Activated CD8-positive, alpha-beta memory T cell treated with anti-CD3 and anti-CD28 coated beads for 36 hours (primary cell): ENCODE measurements around the gene JPH3. TPM values are rescaled to one million over a fixed set of nuclear protein-coding genes. Genes with fewer than 3 reads are reported as not detected.
"Not testable (repeated sequence)": the region's sequence is repeated elsewhere in the genome, so short reads cannot be mapped to it uniquely, and the experiment has no call there.

Experiments
- CTCF ChIA-PET: fragments of 350-600 bp; sonication (Branson Sonifier 250); formaldehyde crosslinking; loops from one replicate; lab custom pipeline; 2021; ENCODE audit warnings: antibody characterized with exemption; lab: Charles Lee
- POLR2A ChIA-PET: fragments of 350-600 bp; sonication (Branson Sonifier 250); formaldehyde crosslinking; loops from one replicate; lab custom pipeline; 2021; ENCODE audit warnings: antibody characterized with exemption; lab: Charles Lee
- total RNA-seq, 2 experiments: library from RNA; stranded (reverse); gene quantifications; one replicate each; pipeline ENCODE4 v1.2.3, GENCODE V29; 2021

The JPH3 gene
- total RNA-seq, 2 experiments from 2014 or later, result not detected

DNA sequence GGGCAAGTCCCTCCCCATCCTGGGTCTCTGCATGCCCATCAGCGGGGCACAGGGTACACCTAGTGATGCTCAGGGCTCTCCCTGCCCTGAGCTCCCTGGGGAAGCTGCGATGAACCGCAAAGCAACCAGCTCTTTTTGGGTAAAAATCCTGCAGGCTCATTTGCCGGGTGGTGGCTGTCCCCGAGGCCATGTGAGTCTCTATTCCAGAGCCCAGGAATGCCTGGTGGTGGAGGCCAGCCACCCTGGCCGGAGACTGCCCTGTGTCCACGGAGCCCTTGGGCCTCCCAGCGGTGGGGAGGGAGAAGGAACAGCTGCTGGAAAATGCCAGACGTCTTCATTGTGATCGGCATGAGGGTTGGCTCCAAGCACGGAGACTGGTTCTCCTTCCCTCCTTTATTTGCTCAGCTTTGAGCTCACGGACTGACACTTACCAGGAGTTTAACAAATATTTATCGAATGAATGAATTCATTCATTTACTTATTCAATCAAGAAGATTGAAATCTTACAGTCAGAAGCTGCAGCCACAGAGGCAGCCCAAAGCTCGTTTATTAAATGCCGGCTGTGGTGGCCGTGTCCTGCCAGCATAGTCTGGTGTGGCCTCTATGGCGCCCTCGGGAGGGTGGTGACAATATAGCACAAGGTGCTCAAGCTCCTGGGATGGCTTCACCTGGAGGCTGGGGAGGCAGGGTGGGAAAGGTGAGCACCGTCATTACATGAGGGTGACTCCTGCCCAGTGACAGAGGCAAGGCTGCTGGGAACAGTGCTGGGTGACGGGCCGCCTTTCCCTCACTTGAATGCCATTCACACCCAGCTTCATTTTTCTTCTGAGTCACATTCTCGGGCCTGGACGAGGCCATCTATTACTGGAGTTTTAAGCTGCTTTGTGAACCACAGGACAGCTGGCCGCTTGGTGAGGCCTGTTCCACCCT lies 31.1 kb upstream of the JPH3 start:
- POLR2A ChIA-PET, result no interaction called here
- CTCF ChIA-PET, result interaction anchor here (0.6 to 1.4 kb wide), 3 partner anchors 9 to 153 kb away, joined by 3 to 4 read pairs (median 4); no protein-coding TSS in a partner anchor

DNA sequence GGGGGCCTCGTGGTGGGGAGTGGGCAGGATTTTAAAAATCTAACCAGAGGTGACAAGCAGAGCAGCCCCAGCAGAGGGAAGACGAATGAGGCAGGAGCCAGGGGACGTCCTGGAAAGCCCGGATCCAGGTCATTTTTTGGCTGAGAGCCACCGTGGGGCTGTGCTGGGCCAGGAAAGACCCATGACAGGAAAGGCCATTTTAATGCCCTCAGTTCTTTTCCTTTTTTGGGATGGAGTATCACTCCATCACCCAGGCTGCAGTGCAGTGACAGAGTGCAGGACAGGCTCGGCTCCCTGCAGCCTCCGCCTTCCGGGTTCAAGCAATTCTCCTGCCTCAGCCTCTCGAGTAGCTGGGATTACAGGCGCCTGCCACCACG lies 30.5 kb upstream of the JPH3 start:
- ChIA-PET POLR2A (no interaction called here), CTCF (interaction anchor here (1.4 kb wide), 1 partner anchor 61 kb away, joined by 4 read pairs; no protein-coding TSS in a partner anchor)

- CTCF ChIA-PET, result no interaction called here
- POLR2A ChIA-PET, result no interaction called here
Measured at GRCh38 chr16:87572959-87573358, 29.3 kb upstream of the JPH3 start.

- POLR2A ChIA-PET, result no interaction called here
- CTCF ChIA-PET, result no interaction called here
Measured at GRCh38 chr16:87575027-87575804, 27.1 kb upstream of the JPH3 start.

DNA sequence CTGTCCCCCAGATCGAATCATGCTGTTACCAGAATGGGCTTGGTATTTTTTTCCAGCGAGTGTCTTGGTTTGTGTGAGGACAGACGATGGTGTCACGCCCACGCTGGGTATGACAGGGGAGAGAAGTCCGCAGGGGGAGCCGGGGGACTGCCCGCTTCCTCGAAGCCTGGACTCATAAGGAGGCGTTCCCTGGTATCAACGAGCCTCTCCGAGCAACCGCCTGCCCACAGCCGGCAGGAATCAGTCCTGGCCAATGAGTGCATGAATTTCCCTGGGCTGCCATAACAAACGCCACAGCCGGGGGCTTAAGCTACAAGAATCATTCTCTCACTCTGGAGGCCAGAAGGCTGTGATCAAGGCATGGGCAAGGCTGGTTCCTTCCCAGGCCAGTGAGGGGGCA lies 26.1 kb upstream of the JPH3 start:
- POLR2A ChIA-PET, result no interaction called here
- CTCF ChIA-PET, result interaction anchor here (0.9 kb wide), 1 partner anchor 160 kb away, joined by 3 read pairs; no protein-coding TSS in a partner anchor

- CTCF ChIA-PET, result interaction anchor here (0.7 to 2.4 kb wide), 2 partner anchors 10 to 58 kb away, joined by 3 to 8 read pairs; no protein-coding TSS in a partner anchor
- POLR2A ChIA-PET, result not testable (repeated sequence)
Measured at GRCh38 chr16:87578142-87578930, 24.0 kb upstream of the JPH3 start.

DNA sequence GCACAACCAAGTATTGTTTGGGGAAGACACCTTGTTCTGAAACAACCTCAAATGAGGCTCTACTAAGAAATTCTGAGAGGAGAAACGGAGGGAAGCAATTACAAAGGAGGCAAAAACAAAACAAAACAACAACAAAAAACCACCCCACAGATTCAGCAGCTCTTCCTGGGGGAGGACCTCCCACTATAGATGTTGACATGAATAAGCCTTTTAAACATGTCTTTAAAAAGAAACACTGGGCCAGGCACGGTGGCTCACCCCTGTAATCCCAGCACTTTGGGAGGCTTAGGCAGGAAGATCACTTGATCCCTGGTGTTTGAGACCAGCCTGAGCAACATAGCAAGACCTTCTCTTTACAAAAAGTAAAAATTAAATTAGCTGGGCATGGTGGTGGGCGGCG lies 22.6 kb upstream of the JPH3 start:
- ChIA-PET POLR2A (no interaction called here), CTCF (interaction anchor here (0.7 kb wide), 1 partner anchor 57 kb away, joined by 5 read pairs; no protein-coding TSS in a partner anchor)

- ChIA-PET POLR2A (no interaction called here), CTCF (interaction anchor here (2.0 kb wide), 1 partner anchor 56 kb away, joined by 5 read pairs; no protein-coding TSS in a partner anchor)
Measured at GRCh38 chr16:87580855-87581261, 21.4 kb upstream of the JPH3 start.

DNA sequence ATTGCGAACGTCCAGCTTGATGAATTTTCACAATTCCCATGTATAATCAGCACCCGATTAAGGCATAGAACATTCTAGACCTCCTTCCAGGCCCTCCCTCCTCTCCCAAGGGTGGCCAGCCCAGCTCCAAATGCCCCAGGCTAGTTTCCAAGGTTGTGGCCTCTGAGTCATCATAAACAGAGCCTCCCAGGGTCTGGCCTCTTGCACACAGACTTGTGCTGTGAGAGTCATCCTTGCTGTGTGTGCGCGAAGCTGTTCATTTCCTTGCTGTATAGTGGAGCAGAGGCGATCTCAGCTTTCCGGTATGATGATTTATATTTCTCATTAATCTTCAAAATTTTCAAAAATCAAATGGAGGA lies 20.5 kb upstream of the JPH3 start:
- CTCF ChIA-PET, result interaction anchor here (1.0 to 2.0 kb wide), 2 partner anchors 55 to 68 kb away, joined by 3 to 5 read pairs; no protein-coding TSS in a partner anchor
- POLR2A ChIA-PET, result interaction anchor here (0.6 kb wide), 2 partner anchors 42 to 1000 kb away, joined by 3 read pairs; no protein-coding TSS in a partner anchor

DNA sequence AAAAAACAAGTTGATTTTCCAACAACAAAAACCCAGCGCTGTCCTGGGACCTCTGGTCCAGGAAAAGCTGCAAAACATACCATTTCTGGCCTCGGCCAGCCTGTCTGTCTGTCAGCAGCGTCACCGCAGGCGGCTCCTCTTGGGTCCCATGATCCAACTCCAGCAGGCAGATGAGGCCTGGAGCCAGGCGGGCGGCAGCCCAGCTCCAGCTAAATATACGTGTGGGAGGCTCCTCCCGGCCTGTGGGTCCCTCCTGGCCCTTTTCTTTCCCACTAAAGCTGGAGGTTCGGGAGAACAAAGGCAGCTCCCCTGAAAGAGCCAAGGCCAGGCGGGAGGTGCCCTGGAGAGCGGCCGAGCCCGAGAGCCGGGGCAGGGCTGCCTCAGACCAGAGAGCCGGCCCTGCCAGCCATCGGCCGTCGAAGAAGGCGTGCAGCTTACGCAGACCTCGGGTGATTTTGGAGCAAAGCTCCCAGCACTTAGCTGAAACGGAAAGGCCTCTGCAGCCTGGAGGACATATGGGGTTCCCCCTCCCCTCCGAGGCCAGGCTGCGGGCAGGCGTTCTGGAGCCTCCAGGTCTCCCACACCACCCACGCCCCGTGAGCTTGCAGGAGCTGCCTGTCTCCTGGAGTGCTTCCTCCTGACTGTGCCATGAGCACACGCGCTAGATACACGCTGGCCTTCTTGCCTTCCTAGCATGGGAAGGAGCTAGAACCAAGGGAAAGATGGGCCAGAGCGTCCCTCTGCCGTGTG lies 19.9 kb upstream of the JPH3 start:
- POLR2A ChIA-PET, result interaction anchor here (0.5 to 0.6 kb wide), 2 partner anchors 43 to 49 kb away, joined by 3 read pairs; no protein-coding TSS in a partner anchor

GRCh38 chr16:87582966-87583325 lies 19.4 kb upstream of the JPH3 start:
- POLR2A ChIA-PET, result interaction anchor here (0.5 kb wide), 1 partner anchor 48 kb away, joined by 3 read pairs; no protein-coding TSS in a partner anchor
- CTCF ChIA-PET, result interaction anchor here (2.0 kb wide), 1 partner anchor 53 kb away, joined by 5 read pairs; no protein-coding TSS in a partner anchor

More for the DNA sequence above, 19.9 kb upstream of the JPH3 start:
- CTCF ChIA-PET, result interaction anchor here (1.0 to 2.0 kb wide), 2 partner anchors 54 to 67 kb away, joined by 3 to 5 read pairs; no protein-coding TSS in a partner anchor

DNA sequence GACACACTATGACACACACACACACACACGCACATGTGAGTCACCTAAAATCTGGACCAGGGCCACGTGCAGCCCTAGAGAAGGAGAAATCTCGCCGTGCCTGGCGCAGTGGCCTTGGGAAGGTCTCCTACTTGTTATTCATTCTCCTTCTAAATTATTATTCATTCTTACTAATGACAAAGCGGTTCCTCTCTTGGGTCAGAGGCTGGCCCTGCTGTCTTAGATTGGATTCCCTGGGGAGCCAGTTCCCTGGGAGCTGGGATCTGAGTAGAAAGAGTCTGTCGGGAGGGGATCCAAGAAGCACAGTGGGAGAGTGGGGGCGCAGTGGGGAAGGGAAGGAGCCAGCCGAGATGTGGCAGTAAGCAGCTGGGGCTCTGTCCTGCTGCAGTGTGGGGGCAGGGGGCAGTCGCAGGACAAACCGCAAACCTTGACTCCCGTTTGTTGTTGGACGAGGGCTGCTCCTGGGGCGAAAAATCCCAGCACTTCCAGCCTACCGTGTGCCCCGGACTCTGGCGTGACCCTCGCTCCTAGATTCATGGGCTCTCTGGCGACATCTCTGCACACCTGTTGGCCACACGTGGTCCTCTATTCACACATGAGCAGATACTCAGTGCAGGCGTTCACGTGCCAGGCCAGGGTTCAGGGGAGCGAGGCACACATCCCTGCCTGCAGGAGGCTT lies 18.7 kb upstream of the JPH3 start:
- CTCF ChIA-PET, result no interaction called here
- POLR2A ChIA-PET, result interaction anchor here (0.5 kb wide), 1 partner anchor 48 kb away, joined by 3 read pairs; no protein-coding TSS in a partner anchor

DNA sequence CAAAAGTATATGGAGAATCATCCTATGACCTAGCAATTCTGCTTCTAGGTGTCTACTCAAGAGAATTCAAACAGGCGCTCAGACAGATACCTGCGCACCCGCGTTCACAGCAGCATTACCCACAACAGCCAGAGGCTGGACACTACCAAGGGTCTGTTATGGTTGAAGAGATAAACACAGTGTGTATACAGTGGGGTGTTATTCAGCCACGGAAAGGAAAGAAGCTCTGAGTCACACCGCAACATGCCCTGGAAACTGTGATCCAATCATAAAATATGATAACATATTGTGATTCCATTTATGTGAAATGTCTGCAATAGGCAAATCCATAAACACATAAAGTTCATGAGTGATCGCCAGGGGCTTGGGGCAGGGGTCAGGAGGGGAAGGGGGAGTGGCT lies 18.0 kb upstream of the JPH3 start:
- ChIA-PET POLR2A (no interaction called here), CTCF (interaction anchor here (1.3 kb wide), 1 partner anchor 52 kb away, joined by 3 read pairs; no protein-coding TSS in a partner anchor)

DNA sequence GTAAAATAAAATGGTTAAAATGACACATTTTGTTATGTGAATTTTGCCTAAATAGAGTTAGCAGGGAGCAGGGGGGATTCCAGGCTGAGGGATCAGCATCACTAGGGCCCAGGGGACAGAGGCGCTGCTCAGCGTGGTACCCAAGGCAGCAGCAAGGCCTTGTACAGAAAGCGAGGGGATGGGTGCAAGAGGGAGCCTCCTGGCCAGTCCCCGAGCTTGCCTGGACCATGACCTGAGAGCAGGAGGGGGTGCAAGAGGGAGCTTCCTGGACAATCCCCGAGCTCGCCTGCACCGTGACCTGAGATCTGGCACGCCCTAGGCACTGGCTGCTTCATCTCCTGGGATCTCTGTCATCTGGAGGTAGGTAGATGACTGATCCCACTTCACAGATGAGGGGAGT lies 17.3 kb upstream of the JPH3 start:
- CTCF ChIA-PET, result interaction anchor here (1.3 kb wide), 1 partner anchor 51 kb away, joined by 3 read pairs; no protein-coding TSS in a partner anchor

DNA sequence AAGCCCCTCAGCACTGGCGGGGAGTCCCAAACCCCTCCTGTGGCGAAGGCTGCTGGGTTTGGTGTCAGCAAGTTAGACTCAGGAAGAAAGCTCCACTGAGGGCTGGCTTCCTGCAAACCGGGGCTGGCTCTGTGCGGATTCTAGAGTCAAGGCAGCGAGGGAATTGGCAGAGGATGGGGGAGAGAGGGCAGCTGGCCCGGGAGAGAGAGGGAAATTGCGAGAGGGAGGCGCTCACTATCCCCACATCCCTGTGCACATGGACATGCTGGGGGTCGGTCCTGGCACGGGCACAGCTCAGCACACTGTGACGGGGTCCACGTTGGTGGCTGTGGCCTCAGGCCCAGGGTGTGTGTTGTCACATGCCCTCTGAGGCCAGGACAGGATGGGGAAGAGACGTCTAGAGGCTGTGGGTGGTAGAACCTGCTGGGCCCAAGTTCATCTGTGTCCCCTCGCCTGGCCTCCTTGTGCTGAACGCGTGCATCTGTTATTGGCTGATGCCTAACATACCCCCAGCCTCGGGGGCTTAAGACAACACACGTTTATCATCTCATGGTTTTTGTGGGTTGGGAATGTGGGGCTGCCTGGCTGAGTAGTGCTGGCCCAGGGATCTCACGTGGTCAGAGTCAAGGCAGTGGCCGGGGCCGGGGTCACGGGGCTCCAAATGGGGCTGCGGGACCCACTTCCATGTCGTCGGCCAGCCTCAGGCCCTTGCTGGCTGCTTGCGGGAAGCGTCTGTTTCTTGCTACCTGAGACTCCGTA lies 16.7 kb upstream of the JPH3 start:
- CTCF ChIA-PET, result interaction anchor here (1.3 kb wide), 1 partner anchor 50 kb away, joined by 3 read pairs; no protein-coding TSS in a partner anchor

More for the DNA sequence above, 17.3 kb upstream of the JPH3 start:
- POLR2A ChIA-PET, result no interaction called here

DNA sequence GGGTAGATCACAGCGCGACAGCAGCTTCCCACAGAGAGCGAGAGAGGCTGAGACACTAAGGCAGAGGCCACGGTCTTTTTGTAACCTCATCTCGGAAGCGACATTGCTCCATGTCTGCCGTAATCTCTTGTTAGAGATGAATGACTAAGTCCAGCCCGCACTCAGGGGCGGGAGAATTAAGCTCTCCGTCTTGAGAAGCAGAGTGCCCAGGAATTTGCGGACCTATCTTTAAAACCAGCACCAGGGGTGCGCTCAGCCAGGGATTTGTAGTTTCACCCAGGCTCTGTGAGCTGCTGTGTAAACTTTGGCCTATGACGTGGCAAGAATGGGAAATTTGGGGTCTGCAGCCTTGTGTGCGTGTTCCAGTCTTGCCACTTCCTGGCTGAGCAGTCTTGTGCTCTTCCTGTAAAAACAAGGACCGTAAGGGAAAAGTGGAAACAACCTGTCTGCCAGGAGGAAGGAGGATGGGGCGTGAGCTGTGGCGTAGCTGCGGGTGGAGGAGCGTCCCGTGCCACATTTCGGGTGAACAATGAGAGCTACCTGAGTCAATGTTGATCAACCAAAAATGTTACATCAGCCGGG lies 16.0 kb upstream of the JPH3 start:
- POLR2A ChIA-PET, result no interaction called here
- CTCF ChIA-PET, result interaction anchor here (1.7 kb wide), 1 partner anchor 49 kb away, joined by 6 read pairs; no protein-coding TSS in a partner anchor

More for the DNA sequence above, 16.7 kb upstream of the JPH3 start:
- POLR2A ChIA-PET, result no interaction called here
